ENCODE measurements around the gene DPP6.
"Not testable (repeated sequence)": the region's sequence is repeated elsewhere in the genome, so short reads cannot be mapped to it uniquely, and the experiment has no call there.

DPP6 gene

GRCh38 chr7:154656618-154657017, 604.4 kb downstream of the DPP6 start:
- DNase-seq (ENCODE audit: low spot score), result no peak

- DNase-seq (ENCODE audit: low spot score), result no peak
Observed at GRCh38 chr7:154666768-154667167, 614.6 kb downstream of the DPP6 start.

- DNase-seq (ENCODE audit: low spot score), result no peak
Observed at GRCh38 chr7:154672659-154673415, 620.6 kb downstream of the DPP6 start.

- DNase-seq (ENCODE audit: low spot score), result no peak
Observed at GRCh38 chr7:154674191-154674590, 622.0 kb downstream of the DPP6 start.

GRCh38 chr7:154675560-154675959, 623.4 kb downstream of the DPP6 start:
- no peak for DNase-seq (ENCODE audit: low spot score)

DNA sequence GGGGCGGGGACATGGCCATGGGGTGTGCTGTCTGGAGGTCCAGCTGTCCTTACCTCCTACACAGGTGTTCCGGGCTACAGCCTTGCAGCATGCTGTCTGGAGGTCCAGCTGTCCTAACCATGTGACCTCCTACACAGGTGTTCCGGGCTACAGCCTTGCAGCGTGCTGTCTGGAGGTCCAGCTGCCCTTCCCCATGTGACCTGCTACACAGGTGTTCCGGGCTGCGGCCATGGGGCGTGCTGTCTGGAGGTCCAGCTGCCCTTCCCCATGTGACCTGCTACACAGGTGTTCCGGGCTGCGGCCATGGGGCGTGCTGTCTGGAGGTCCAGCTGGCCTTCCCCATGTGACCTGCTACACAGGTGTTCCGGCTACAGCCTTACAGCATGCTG, 623.8 kb downstream of the DPP6 start:
- DNase-seq (ENCODE audit: low spot score), result not testable (repeated sequence)

DNA sequence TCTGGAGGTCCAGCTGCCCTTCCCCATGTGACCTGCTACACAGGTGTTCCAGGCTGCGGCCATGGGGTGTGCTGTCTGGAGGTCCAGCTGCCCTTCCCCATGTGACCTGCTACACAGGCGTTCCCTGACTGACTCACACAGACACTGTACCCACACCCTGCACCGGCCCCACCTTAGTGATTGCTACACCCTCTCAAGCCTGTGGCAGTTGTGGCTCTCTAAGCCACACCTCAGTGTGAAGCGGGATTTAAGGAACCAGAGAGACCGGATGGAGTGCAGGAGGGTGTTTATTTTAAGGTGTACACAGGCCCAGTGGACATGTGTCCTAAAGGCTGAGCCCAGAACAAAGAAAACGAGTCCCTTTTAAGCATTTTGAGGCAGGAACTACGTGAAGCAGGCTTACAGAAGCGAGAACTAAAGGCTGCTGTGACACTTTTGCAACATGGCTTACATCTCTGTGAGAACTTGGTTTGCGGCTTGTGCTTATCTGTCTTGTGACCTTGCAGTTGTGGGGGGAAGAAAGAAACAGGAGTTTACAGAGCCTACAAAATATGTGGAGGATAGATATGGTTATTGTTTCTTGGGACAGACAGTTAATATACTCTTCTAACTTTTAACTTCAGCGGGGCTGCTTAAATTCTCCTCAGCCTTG, 624.4 kb downstream of the DPP6 start:
- DNase-seq (ENCODE audit: low spot score), result no peak

GRCh38 chr7:154677454-154677853, 625.3 kb downstream of the DPP6 start:
- no peak for DNase-seq (ENCODE audit: low spot score)

DNA sequence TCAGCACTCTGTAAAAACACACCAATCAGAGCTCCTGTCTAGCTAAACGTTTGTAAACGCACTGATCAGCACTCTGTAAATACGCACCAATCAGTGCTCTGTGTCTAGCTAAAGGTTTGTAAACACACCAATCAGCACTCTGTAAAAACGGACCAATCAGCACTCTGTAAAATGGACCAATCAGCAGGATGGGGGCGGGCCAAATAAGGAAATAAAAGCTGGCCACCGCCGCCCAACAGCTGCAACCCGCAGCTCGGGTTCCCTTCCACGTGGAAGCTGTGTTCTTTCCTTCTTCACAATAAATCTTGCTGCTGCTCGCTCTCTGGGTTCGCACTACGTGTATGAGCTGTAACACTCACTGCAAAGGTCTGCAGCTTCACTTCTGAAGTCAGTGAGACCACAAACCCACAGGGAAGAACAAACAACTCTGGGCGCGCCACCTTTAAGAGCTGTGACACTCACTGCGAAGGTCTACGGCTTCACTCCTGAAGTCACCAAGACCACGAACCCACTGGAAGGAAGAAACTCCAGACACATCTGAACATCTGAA, 625.9 kb downstream of the DPP6 start:
- not testable (repeated sequence) for DNase-seq (ENCODE audit: low spot score)

- DNase-seq (ENCODE audit: low spot score), result no peak
Observed at GRCh38 chr7:154679379-154680053, 627.3 kb downstream of the DPP6 start.

DNA sequence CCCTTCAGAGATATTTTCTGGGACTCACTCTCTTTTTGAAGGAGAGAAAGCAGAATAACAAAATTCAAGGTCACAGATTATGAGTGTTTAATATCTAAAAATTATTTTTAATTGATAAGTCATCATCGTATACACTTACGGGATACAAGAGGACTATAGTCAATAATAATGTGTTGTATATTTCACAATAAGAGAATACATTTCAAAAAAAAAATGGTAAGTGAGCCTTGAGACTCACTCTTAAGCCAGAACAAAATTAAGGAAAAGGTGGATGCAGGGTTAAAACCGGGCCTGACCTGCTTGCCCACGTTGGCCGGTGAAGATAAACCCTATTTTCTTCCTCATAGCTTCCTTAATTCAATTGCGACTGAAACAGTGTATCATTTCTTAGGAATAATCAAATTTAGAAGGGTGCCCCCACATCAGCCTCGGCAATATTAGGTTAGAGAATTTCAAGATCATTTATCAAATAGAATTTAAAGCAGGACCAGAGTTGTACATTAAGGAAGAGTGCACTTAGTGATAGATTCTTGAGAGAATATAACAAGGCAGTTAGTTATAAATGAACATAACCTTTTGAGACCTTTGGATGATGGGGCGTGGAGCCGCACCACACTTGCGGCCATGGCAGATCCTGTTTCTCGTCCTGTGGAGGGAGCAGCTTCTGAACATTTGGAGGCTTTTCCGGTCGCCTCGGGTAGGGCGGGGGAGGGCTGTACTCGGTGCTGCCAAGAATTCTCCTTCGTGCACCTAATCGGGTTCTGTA, 628.9 kb downstream of the DPP6 start:
- no peak for DNase-seq (ENCODE audit: low spot score)

DNA sequence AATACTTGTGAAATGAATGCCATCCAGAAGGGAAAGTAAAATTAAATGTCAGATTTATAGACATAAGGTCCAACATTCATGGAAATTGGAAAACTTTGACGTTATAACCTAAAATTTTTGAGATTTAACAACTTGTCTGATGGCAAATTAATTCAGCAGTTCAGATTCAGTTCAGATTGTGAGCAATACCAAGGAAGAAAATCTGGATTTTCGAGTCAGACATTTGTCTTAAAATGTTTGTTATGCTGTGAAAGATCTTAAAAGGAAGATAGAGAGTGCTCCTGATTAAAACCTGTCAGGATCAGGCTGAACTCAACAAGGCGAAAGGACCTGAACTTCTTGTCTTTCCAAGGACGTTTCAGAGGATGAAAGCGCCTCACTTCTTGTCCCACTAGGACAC, 629.8 kb downstream of the DPP6 start:
- DNase-seq (ENCODE audit: low spot score), result no peak

GRCh38 chr7:154684666-154685563, 632.7 kb downstream of the DPP6 start:
- no peak for DNase-seq (ENCODE audit: low spot score)

DNA sequence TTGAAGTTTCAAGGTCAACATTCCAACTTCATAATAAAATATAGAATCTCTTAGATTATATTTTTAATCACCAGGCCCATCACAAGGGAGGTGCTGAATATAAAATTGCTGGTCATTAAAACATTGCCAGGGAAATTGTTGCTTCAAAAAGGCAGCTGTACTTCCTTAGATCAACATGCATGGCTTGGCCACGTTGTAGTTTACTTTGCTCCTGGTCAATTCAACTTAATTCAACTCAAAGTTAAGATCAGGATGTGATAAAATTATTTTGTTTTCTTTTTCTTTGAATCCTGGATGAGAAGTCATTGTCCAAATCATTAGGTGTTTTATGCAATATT, 633.3 kb downstream of the DPP6 start:
- DNase-seq (ENCODE audit: low spot score), result no peak

DNA sequence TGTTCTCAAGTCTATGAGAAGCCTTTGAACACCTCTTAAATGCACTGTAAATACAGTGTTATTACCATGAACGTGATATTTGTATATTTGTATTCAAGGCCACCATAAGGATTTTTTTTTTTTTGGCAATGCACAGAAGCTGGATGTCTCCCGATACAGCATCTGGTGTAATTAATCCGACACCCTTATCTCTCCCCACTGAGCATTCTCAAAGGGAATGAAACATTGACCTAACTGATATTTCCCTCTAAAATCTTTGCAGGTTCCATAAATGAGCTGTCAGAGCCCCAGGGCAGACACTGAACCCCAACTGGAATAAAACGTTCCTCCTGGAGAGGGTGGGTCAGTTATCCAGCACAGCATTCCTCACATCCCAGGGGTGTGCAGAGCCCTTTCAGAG, 634.1 kb downstream of the DPP6 start:
- no peak for DNase-seq (ENCODE audit: low spot score)

GRCh38 chr7:154688952-154689351, 636.8 kb downstream of the DPP6 start:
- no peak for DNase-seq (ENCODE audit: low spot score)

- no peak for DNase-seq (ENCODE audit: low spot score)
Observed at GRCh38 chr7:154690411-154690810, 638.2 kb downstream of the DPP6 start.

GRCh38 chr7:154693661-154694060, 641.5 kb downstream of the DPP6 start:
- DNase-seq (ENCODE audit: low spot score), result no peak

DNA sequence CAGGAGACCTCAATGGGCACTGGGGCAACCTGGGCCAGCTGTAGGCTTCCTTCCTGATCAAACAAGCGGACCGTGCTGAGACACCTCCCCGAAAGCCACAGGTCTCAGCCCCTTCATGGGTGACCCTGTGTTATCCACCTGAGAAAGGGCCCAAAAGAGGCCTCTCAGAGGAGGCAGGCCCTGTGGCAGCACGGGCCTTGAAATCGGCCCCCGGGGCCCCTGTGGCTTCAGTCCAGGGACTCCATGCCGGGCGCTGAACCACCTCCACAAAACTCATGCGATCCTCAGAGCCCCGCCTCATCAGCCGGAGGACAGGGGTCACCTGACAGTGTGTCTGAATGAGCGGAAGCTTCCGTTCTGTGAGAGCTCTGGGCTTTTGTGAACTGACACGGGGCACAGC, 643.6 kb downstream of the DPP6 start:
- no peak for DNase-seq (ENCODE audit: low spot score)

- no peak for DNase-seq (ENCODE audit: low spot score)
Observed at GRCh38 chr7:154696556-154696955, 644.4 kb downstream of the DPP6 start.

DNA sequence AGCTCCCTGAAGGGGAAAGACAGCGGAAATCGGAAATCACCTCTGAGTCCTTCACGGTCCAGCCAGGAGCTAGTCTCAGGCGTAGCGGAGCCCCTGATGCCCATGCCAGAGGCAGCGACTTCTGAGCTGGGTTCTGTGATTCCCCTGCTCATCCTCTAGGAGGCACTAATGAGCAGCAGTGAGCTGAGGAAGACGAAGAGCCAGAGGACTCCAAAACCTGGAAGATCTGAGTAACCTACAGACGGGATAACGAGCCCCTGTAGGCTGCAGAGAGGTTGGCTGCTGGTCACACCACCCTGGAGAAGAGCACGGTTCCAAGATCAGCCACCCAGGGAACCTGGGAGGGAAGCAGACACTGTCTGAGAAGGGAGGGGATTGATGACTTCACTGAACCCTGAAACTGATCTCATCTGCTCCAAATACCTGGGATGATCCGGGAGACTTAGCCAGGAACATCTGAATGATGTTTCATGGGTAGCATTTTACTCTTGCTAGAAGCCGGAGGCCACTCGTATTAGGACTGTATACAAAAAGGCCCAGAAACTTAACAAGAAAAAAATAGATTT, 646.6 kb downstream of the DPP6 start:
- DNase-seq (ENCODE audit: low spot score), result no peak
